ENCODE results near the gene EXOC1L.

DNA sequence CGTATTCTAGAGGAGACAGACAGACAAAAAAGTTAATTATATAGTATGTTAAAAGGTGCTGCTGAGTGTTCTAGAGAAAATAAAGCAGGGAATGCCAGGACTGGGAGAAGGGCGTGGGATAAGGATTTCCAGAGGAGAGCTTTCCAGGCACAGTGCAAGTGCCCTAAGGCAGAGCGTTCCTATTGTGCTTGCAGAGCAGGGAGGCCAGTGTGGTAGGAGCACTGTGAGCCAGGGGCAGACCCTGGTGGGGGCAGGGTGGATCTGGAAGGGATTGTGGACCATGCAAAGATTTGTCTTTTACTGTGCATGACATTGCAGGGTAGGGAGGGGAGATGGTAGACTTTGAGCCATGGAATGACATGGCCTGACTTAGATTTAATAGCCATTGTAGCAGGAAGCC lies 59.6 kb downstream of the EXOC1L start:
- TF ChIP-seq, protein P1, sequence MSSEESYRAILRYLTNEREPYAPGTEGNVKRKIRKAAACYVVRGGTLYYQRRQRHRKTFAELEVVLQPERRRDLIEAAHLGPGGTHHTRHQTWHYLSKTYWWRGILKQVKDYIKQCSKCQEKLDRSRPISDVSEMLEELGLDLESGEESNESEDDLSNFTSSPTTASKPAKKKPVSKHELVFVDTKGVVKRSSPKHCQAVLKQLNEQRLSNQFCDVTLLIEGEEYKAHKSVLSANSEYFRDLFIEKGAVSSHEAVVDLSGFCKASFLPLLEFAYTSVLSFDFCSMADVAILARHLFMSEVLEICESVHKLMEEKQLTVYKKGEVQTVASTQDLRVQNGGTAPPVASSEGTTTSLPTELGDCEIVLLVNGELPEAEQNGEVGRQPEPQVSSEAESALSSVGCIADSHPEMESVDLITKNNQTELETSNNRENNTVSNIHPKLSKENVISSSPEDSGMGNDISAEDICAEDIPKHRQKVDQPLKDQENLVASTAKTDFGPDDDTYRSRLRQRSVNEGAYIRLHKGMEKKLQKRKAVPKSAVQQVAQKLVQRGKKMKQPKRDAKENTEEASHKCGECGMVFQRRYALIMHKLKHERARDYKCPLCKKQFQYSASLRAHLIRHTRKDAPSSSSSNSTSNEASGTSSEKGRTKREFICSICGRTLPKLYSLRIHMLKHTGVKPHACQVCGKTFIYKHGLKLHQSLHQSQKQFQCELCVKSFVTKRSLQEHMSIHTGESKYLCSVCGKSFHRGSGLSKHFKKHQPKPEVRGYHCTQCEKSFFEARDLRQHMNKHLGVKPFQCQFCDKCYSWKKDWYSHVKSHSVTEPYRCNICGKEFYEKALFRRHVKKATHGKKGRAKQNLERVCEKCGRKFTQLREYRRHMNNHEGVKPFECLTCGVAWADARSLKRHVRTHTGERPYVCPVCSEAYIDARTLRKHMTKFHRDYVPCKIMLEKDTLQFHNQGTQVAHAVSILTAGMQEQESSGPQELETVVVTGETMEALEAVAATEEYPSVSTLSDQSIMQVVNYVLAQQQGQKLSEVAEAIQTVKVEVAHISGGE (tag by site-specific recombination; conservative IDR thresholded peaks at IDR 0.05; ENCODE audit: low read depth), result no peak
- TF ChIP-seq ZNF140 (tag by site-specific recombination; IDR thresholded peaks at IDR 0.05) (no peak), PRDM1 (tag by site-specific recombination; IDR thresholded peaks at IDR 0.05) (no peak), FEZF1 (tag by site-specific recombination; IDR thresholded peaks at IDR 0.05) (no peak), KLF9 (tag by site-specific recombination; IDR thresholded peaks at IDR 0.05; ENCODE audit: low read depth) (no peak), ZIC2 (tag by site-specific recombination; IDR thresholded peaks at IDR 0.05) (no peak), ZBTB44 (tag by site-specific recombination; IDR thresholded peaks at IDR 0.05) (no peak), PBX3 (CRISPR knock-in tag; IDR thresholded peaks at IDR 0.05) (no peak), CTCF (tag by site-specific recombination; IDR thresholded peaks at IDR 0.05) (no peak), ZBTB48 (tag by site-specific recombination; IDR thresholded peaks at IDR 0.05) (no peak), ZSCAN18 (tag by site-specific recombination; IDR thresholded peaks at IDR 0.05) (no peak)
- TF ChIP-seq, protein P2, sequence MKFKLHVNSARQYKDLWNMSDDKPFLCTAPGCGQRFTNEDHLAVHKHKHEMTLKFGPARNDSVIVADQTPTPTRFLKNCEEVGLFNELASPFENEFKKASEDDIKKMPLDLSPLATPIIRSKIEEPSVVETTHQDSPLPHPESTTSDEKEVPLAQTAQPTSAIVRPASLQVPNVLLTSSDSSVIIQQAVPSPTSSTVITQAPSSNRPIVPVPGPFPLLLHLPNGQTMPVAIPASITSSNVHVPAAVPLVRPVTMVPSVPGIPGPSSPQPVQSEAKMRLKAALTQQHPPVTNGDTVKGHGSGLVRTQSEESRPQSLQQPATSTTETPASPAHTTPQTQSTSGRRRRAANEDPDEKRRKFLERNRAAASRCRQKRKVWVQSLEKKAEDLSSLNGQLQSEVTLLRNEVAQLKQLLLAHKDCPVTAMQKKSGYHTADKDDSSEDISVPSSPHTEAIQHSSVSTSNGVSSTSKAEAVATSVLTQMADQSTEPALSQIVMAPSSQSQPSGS (tag by site-specific recombination; IDR thresholded peaks at IDR 0.05; ENCODE audit: low read depth), result no peak
